Cardiac muscle cell (in vitro differentiated cells and primary cell): ENCODE data around the gene SEMA4G. TPM values are rescaled to one million over a fixed set of nuclear protein-coding genes. Genes with fewer than 3 reads are reported as not detected.

ENCODE experiments used
- DNase-seq, 2 donors: peaks; one replicate each; pipeline versions ENCODE4 v3.0.0 to v3.0.0-alpha.2; 2010 to 2017; ENCODE audit warnings: low read depth in 1 of 2, low spot score in 1 of 2
- H3K27ac ChIP-seq: fragments of 200-600 bp; sonication (generic); 2 replicates; pipeline ENCODE4 v1.5.1; 2016
- H3K27me3 ChIP-seq: fragments of 200-600 bp; sonication (generic); 2 replicates; pipeline ENCODE4 v1.6.0; 2016; ENCODE audit warnings: control low read depth
- H3K36me3 ChIP-seq: fragments of 200-600 bp; sonication (generic); 2 replicates; pipeline ENCODE4 v1.5.1; 2016; ENCODE audit warnings: control low read depth
- H3K4me1 ChIP-seq: fragments of 200-600 bp; sonication (generic); 2 replicates; pipeline ENCODE4 v1.8.1; 2017; ENCODE audit warnings: low read depth, mild to moderate bottlenecking, mixed run types
- H3K4me3 ChIP-seq: fragments of 200-600 bp; sonication (generic); 2 replicates; pipeline ENCODE4 v1.5.1; 2016; ENCODE audit warnings: mild to moderate bottlenecking
- H3K9me3 ChIP-seq: fragments of 200-600 bp; sonication (generic); 2 replicates; pipeline ENCODE4 v1.5.1; 2017; ENCODE audit warnings: low read depth, mild to moderate bottlenecking, control low read depth
- CTCF ChIP-seq: IDR thresholded peaks from 2 replicates; pipeline ENCODE4 v1.5.1; 2012; ENCODE audit warnings: low read depth, mild to moderate bottlenecking, low read length
- polyA plus RNA-seq: library from polyadenylated mRNA; unstranded; fragments of >200 nt; fragmentation: Nextera tagmentation; extraction: Ambion mirVana; gene quantifications from 2 replicates; pipeline ENCODE4 v1.2.1, GENCODE V29; 2016
- total RNA-seq: library from RNA; depleted of rRNA; stranded (reverse); fragments of >200 nt; gene quantifications from 2 replicates; pipeline ENCODE4 v1.2.3, GENCODE V29; 2016

The SEMA4G gene
- total and polyA plus RNA-seq, 2 experiments from 2014 or later, result 7.0 to 18.1 TPM

DNA sequence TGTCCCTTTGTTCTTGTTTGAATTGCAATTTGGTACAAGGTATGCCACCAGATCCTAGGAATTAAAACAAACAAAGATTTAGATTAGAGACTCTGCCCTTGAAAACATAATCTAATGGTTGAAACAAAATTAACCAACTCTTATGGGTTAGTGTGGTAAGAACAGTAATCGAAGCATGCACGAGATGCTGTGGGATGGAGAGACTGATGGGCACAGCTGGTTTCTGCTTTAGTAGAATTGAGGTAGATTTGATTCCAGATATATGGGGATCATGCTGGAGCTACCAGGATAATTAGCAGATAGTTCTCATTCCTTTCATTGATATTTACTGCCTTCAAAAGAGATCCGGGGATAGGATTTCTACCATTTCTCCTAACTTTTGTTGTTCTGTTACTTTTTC lies 20.4 kb upstream of the SEMA4G start:
- Histone ChIP-seq H3K27me3 (no peaks in the 10 kb centered on the region), H3K4me3 (no peak overlapping the region), H3K9me3 (no peaks in the 10 kb centered on the region), H3K27ac (no peak overlapping the region), H3K4me1 (no peaks in the 10 kb centered on the region), H3K36me3 (peaks cover 66% of the 10 kb centered on the region)
- TF ChIP-seq CTCF, result no peak
- DNase-seq, result no peak

GRCh38 chr10:100960251-100960650 lies 9.1 kb upstream of the SEMA4G start:
- no peak for TF ChIP-seq CTCF
- Histone ChIP-seq H3K4me3 (no peak overlapping the region), H3K4me1 (no peaks in the 10 kb centered on the region), H3K27ac (no peak overlapping the region), H3K27me3 (no peaks in the 10 kb centered on the region), H3K9me3 (no peaks in the 10 kb centered on the region), H3K36me3 (peaks cover 57% of the 10 kb centered on the region)
- DNase-seq, result no peak

GRCh38 chr10:100962351-100963080 lies 6.8 kb upstream of the SEMA4G start:
- no peaks in the 10 kb centered on the region for H3K27me3 ChIP-seq
- no peak for TF ChIP-seq CTCF
- peaks cover 48% of the 10 kb centered on the region for H3K36me3 ChIP-seq
- H3K4me3 ChIP-seq, result no peak overlapping the region
- H3K27ac ChIP-seq, result no peak overlapping the region
- no peak for DNase-seq
- no peaks in the 10 kb centered on the region for H3K9me3 ChIP-seq
- H3K4me1 ChIP-seq, result peaks cover 9% of the 10 kb centered on the region

DNA sequence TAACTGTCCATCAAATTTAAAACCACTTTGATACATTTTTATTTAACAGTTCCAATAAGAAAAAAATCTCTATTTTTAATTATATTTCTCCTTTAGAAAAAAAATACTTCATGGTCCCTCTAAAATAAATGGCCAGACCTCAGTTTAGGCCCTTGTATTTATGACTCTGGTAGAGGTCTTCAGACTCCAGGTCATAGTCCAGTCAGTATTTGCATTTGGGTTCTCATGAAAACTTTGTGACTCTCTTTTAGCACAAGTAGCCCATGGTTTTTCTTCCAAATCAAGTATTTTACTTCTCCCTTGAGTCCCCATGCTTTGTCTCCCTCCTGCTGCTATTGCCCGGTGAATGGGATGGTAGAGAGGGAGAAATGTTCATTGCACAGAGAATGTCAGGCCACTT lies 5.5 kb upstream of the SEMA4G start:
- H3K4me1 ChIP-seq, result peaks cover 9% of the 10 kb centered on the region
- TF ChIP-seq CTCF, result no peak
- peaks cover 39% of the 10 kb centered on the region for H3K36me3 ChIP-seq
- H3K27ac ChIP-seq, result no peak overlapping the region
- DNase-seq, result no peak
- H3K4me3 ChIP-seq, result no peak overlapping the region
- H3K9me3 ChIP-seq, result no peaks in the 10 kb centered on the region
- H3K27me3 ChIP-seq, result no peaks in the 10 kb centered on the region

DNA sequence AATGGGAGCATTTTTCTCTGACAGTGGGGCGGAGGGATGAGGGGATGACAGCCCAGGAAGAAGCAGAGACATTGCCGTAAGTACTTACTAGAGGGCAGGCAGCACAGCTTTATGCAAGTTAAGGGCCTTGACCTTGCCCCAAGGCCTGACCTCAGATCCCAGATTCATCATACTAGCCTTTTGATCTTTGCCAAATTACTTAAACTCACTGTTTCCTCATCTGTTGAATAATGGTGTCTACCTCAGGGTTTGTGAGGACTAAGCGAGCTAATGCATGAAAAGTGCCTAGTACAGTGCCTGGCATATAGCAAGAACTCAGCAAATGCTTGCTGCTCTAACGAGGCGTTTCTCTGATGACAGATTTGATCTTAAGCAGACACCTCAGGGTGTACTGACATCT lies 3.5 kb upstream of the SEMA4G start:
- peaks cover 9% of the 10 kb centered on the region for H3K4me1 ChIP-seq
- peaks cover 20% of the 10 kb centered on the region for H3K36me3 ChIP-seq
- H3K9me3 ChIP-seq, result no peaks in the 10 kb centered on the region
- DNase-seq, result no peak
- H3K27ac ChIP-seq, result peak overlapping the region; percentile 74
- no peak for TF ChIP-seq CTCF
- H3K27me3 ChIP-seq, result no peaks in the 10 kb centered on the region
- no peak overlapping the region for H3K4me3 ChIP-seq

DNA sequence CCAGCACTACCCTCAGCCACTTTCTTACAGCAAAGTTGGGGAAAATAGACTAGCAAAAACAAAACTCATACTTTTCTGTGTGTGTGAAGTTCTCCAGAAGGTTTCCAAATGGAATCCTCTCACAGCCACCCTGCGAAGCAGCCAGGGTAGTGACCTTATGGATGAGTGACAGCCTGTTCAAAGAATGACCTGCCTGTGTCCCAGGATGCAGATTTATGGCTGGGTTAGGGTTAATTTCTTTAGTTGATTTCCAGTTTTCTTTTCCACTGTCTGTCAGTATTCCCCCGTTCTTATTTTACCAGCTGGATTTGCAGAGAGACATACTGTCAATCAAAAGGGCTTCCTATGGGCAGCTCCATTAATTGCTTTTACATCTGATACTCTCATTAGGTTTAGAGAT lies 2.4 kb upstream of the SEMA4G start:
- peaks cover 14% of the 10 kb centered on the region for H3K36me3 ChIP-seq
- H3K9me3 ChIP-seq, result no peaks in the 10 kb centered on the region
- DNase-seq, result no peak
- peaks cover 9% of the 10 kb centered on the region for H3K4me1 ChIP-seq
- H3K27ac ChIP-seq, result peak overlapping the region; percentile 74
- no peaks in the 10 kb centered on the region for H3K27me3 ChIP-seq
- TF ChIP-seq CTCF, result no peak
- no peak overlapping the region for H3K4me3 ChIP-seq
